Upper lobe of left lung (tissue), 6 donors: Measurements from ENCODE around the gene GNPNAT1. TPM values are rescaled to one million over a fixed set of nuclear protein-coding genes. Genes with fewer than 3 reads are reported as not detected.

Experiments
- ATAC-seq, 2 donors: fragments of 200-7000 bp; cut with Tn5 transposase; one replicate each; pipeline ENCODE4 v1.9.1; 2022; ENCODE audit warnings: mild to moderate bottlenecking in 2 of 2, moderate library complexity in 2 of 2; ENCODE audit not compliant: low FRiP score in 2 of 2
- DNase-seq, 2 donors: peaks; one replicate each; pipeline ENCODE4 v3.0.0-alpha.2; 2019 to 2020
- H3K27ac ChIP-seq, 4 donors: fragments of 200-600 bp; sonication (generic); one replicate each; pipeline ENCODE4 v1.5.1; 2016 to 2019
- H3K27me3 ChIP-seq, 4 donors: fragments of 200-600 bp; sonication (generic); one replicate each; pipeline ENCODE4 v1.5.1; 2017 to 2019
- H3K36me3 ChIP-seq, 4 donors: fragments of 200-600 bp; sonication (generic); one replicate each; pipeline ENCODE4 v1.5.1; 2016 to 2019
- H3K4me1 ChIP-seq, 4 donors: fragments of 200-600 bp; sonication (generic); one replicate each; pipeline ENCODE4 v1.5.1; 2018 to 2019
- H3K4me3 ChIP-seq, 4 donors: fragments of 200-600 bp; sonication (generic); one replicate each; pipeline ENCODE4 v1.5.1; 2017 to 2019; ENCODE audit warnings: mild to moderate bottlenecking in 2 of 4, moderate library complexity in 1 of 4
- H3K9me3 ChIP-seq, 4 donors: fragments of 200-600 bp; sonication (generic); one replicate each; pipeline ENCODE4 v1.5.1; 2018 to 2019
- EP300 ChIP-seq, 4 donors: sonication (generic); formaldehyde crosslinking; IDR thresholded peaks; one replicate each; pipeline ENCODE4 v1.5.1; 2017; ENCODE audit warnings: antibody characterized with exemption in 4 of 4, control low read depth in 2 of 4
- POLR2A ChIP-seq, 4 donors: fragments of 450-650 bp; IDR thresholded peaks; one replicate each; pipeline ENCODE4 v1.5.1; 2016 to 2017; ENCODE audit warnings: antibody characterized with exemption in 4 of 4, mild to moderate bottlenecking in 2 of 4
- POLR2AphosphoS5 ChIP-seq, 2 donors: sonication (generic); formaldehyde crosslinking; IDR thresholded peaks; one replicate each; pipeline ENCODE4 v1.5.1; 2017; ENCODE audit warnings: antibody characterized with exemption in 2 of 2
- WGBS, 2 donors: methylation state at CpG; one replicate each; pipeline ENCODE4 v1.1.5; 2017 to 2018; 5-methylcytosine and 5-hydroxymethylcytosine counted together
- total RNA-seq, 6 donors: library from RNA; depleted of rRNA in 4 of 6; stranded (reverse); fragments of >200 nt in 4 of 6; gene quantifications; one replicate each; pipeline versions ENCODE4 v1.1.0 to v1.2.1, GENCODE V29; 2016 to 2021
- TF ChIP-seq, protein P1 (sequence below), 6 experiments: fragments of 450-650 bp in 4 of 6; fragments of 200-600 bp in 2 of 6; sonication (generic) in 2 of 6; IDR thresholded peaks; one replicate each; pipeline ENCODE4 v1.5.1; 2016 to 2019; ENCODE audit warnings: antibody characterized with exemption in 6 of 6
- donor health status: DM: no; HTN: no; CAD: no; lungs with moderate emphysema.
- donor health status: DM: no; HTN: yes; CAD: no; lungs with severe emphysema.

The GNPNAT1 gene
- total RNA-seq, 6 donors from 2014 or later: 2.1 to 18.8 (median 10.9) TPM

- H3K36me3 ChIP-seq: peaks cover 0 to 5% (median 0%) of the 10 kb centered on the region in 4 donors
- TF ChIP-seq, protein P1, sequence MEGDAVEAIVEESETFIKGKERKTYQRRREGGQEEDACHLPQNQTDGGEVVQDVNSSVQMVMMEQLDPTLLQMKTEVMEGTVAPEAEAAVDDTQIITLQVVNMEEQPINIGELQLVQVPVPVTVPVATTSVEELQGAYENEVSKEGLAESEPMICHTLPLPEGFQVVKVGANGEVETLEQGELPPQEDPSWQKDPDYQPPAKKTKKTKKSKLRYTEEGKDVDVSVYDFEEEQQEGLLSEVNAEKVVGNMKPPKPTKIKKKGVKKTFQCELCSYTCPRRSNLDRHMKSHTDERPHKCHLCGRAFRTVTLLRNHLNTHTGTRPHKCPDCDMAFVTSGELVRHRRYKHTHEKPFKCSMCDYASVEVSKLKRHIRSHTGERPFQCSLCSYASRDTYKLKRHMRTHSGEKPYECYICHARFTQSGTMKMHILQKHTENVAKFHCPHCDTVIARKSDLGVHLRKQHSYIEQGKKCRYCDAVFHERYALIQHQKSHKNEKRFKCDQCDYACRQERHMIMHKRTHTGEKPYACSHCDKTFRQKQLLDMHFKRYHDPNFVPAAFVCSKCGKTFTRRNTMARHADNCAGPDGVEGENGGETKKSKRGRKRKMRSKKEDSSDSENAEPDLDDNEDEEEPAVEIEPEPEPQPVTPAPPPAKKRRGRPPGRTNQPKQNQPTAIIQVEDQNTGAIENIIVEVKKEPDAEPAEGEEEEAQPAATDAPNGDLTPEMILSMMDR (IDR thresholded peaks at IDR 0.05): no peak
- no peak for TF ChIP-seq POLR2AphosphoS5 (IDR thresholded peaks at IDR 0.05)
- no peak for TF ChIP-seq EP300 (IDR thresholded peaks at IDR 0.05)
- TF ChIP-seq POLR2A (IDR thresholded peaks at IDR 0.05): no peak
- ATAC-seq: no peak
- H3K9me3 ChIP-seq: no peaks in the 10 kb centered on the region
- no peaks in the 10 kb centered on the region for H3K27me3 ChIP-seq
- no peak overlapping the region for H3K27ac ChIP-seq
- H3K4me1 ChIP-seq: peaks cover 8 to 19% (median 11%) of the 10 kb centered on the region in 4 donors
- no peak for DNase-seq
- no peak overlapping the region for H3K4me3 ChIP-seq
Observed at GRCh38 chr14:52786887-52787286, 4.5 kb downstream of the GNPNAT1 start.

DNA sequence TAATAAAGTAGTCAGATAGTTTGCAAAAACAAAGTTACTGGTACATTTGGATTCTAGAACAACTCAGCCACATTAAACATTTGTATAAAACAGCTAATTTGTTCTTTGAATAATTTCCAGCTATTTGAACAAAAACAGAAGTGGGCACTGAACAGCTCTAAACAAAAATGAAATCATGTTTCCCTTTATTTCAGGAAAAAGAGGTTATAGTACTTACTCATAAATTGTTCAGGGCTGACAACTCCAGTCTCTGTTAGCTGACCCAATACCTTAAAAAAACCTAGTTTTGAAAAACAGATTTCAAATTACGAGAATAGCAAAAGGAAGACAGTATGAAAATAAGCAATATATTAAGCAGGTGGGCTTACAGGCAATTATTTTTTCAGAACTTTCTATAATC lies 8.2 kb downstream of the GNPNAT1 start:
- WGBS, 2 donors: 89 to 90% methylated on average over 1 of the region's 1 CpG
- H3K4me3 ChIP-seq: no peak overlapping the region
- no peak overlapping the region for H3K27ac ChIP-seq
- H3K4me1 ChIP-seq: no peaks in the 10 kb centered on the region
- ATAC-seq: no peak
- no peaks in the 10 kb centered on the region for H3K27me3 ChIP-seq
- no peaks in the 10 kb centered on the region for H3K9me3 ChIP-seq
- peaks cover 0 to 31% (median 0%) of the 10 kb centered on the region in 4 donors for H3K36me3 ChIP-seq
- TF ChIP-seq POLR2AphosphoS5 (IDR thresholded peaks at IDR 0.05) (no peak), POLR2A (IDR thresholded peaks at IDR 0.05) (no peak), EP300 (IDR thresholded peaks at IDR 0.05) (no peak)
- TF ChIP-seq, protein P1 (IDR thresholded peaks at IDR 0.05): no peak
- DNase-seq: no peak

GRCh38 chr14:52781629-52782028 lies 9.8 kb downstream of the GNPNAT1 start:
- 96 to 100% methylated on average over 1 of the region's 1 CpG for WGBS, 2 donors
- Histone ChIP-seq H3K27me3 (no peaks in the 10 kb centered on the region), H3K36me3 (peaks cover 0 to 47% (median 0%) of the 10 kb centered on the region in 4 donors), H3K27ac (no peak overlapping the region), H3K4me3 (no peak overlapping the region), H3K9me3 (no peaks in the 10 kb centered on the region), H3K4me1 (no peaks in the 10 kb centered on the region)
- no peak for DNase-seq
- TF ChIP-seq, protein P1 (IDR thresholded peaks at IDR 0.05): no peak
- no peak for TF ChIP-seq EP300 (IDR thresholded peaks at IDR 0.05)
- TF ChIP-seq POLR2A (IDR thresholded peaks at IDR 0.05): no peak
- TF ChIP-seq POLR2AphosphoS5 (IDR thresholded peaks at IDR 0.05): no peak
- no peak for ATAC-seq

GRCh38 chr14:52780893-52781292 lies 10.5 kb downstream of the GNPNAT1 start:
- no peak for ATAC-seq
- no peak for DNase-seq
- Histone ChIP-seq H3K4me3 (no peak overlapping the region), H3K27ac (no peak overlapping the region), H3K9me3 (no peaks in the 10 kb centered on the region), H3K4me1 (no peaks in the 10 kb centered on the region), H3K36me3 (peaks cover 0 to 51% (median 2%) of the 10 kb centered on the region in 4 donors), H3K27me3 (no peaks in the 10 kb centered on the region)
- WGBS, 2 donors: 86 to 97% methylated on average over 1 of the region's 1 CpG
- TF ChIP-seq POLR2AphosphoS5 (IDR thresholded peaks at IDR 0.05) (no peak), POLR2A (IDR thresholded peaks at IDR 0.05) (no peak), EP300 (IDR thresholded peaks at IDR 0.05) (no peak)
- TF ChIP-seq, protein P1 (IDR thresholded peaks at IDR 0.05): no peak

- 90 to 95% methylated on average over 7 of the region's 7 CpGs for WGBS, 2 donors
- H3K36me3 ChIP-seq: peaks cover 0 to 64% (median 8%) of the 10 kb centered on the region in 4 donors
- no peaks in the 10 kb centered on the region for H3K9me3 ChIP-seq
- DNase-seq (no peak), ATAC-seq (no peak)
- TF ChIP-seq EP300 (IDR thresholded peaks at IDR 0.05) (no peak), POLR2A (IDR thresholded peaks at IDR 0.05) (no peak)
- TF ChIP-seq, protein P1 (IDR thresholded peaks at IDR 0.05): no peak
- no peaks in the 10 kb centered on the region for H3K4me1 ChIP-seq
- no peak overlapping the region for H3K27ac ChIP-seq
- H3K27me3 ChIP-seq: no peaks in the 10 kb centered on the region
- H3K4me3 ChIP-seq: no peak overlapping the region
Observed at GRCh38 chr14:52778702-52779101, 12.7 kb downstream of the GNPNAT1 start.
